Measurements from ENCODE around the gene KCNQ5.
"Not testable (repeated sequence)": the region's sequence is repeated elsewhere in the genome, so short reads cannot be mapped to it uniquely, and the experiment has no call there.

KCNQ5 gene

DNA sequence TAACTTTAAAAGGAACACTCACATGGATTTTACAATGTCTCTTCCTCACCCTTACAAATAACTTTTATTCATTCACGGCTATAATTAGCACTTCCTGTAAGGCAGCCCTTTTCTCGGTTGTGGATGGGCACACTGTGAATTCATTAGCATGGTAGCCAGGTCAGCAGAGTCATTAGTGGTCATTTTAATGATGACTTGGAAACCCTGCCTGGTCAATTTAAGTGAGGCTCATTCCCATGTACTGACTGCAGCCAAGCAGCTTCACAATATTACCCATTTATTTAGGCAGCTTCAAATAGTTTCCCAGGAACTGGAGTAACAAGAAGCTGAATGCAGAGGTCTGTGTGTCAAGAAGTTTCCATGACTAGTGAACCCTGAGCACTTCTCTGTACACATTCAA lies 354.6 kb downstream of the KCNQ5 start:
- no peak for FAIRE-seq
- DNase-seq (ENCODE audit: insufficient read length, low spot score) = no peak

- FAIRE-seq (no peak), DNase-seq (ENCODE audit: insufficient read length, low spot score) (no peak)
These were observed 355.2 kb downstream of the KCNQ5 start for GRCh38 chr6:72977114-72977513.

DNA sequence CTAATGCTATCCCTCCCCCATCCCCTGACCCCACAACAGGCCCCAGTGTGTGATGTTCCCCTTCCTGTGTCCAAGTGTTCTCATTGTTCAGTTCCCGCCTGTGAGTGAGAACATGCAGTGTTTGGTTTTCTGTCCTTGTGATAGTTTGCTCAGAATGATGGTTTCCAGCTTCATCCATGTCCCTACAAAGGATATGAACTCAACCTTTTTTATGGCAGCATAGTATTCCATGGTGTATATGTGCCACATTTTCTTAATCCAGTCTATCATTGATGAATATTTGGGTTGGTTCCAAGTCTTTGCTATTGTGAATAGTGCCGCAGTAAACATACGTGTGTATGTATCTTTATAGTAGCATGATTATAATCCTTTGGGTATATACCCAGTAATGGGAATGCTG lies 356.9 kb downstream of the KCNQ5 start:
- not testable (repeated sequence) for DNase-seq (ENCODE audit: insufficient read length, low spot score); FAIRE-seq

GRCh38 chr6:72984189-72984831 lies 362.4 kb downstream of the KCNQ5 start:
- FAIRE-seq; DNase-seq (ENCODE audit: insufficient read length, low spot score): not testable (repeated sequence)

DNA sequence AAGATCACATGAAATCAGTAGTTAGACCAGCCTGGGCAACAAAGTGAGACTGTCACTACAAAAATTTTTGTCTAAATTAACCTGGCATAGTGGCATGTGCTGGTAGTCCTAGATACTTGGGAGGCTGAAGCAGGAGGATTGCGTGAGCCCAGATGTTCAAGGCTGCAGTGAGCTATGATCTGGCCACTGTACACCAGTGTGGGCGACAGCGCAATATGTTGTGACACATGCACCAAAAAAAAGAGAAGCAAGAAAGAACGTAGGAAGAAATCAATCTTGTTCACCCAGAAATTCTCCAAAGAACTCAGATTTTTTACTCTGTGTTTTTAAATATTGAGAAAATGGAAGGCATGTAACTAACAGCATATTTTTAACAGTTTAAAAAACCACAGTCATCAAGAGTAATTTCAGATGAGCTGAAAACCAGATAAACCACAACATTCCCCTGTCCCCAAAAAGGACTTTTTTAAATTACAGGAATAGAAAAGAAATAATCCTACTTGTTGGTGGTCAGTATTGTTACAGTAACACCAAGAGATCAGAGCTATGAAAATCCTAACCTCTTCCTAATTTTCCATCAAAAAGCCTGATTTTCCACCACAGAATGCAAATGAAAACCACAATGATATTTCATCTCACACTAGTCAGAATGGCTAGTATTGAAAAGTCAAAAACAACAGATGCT lies 363.3 kb downstream of the KCNQ5 start:
- no peak for FAIRE-seq
- no peak for DNase-seq (ENCODE audit: insufficient read length, low spot score)

DNA sequence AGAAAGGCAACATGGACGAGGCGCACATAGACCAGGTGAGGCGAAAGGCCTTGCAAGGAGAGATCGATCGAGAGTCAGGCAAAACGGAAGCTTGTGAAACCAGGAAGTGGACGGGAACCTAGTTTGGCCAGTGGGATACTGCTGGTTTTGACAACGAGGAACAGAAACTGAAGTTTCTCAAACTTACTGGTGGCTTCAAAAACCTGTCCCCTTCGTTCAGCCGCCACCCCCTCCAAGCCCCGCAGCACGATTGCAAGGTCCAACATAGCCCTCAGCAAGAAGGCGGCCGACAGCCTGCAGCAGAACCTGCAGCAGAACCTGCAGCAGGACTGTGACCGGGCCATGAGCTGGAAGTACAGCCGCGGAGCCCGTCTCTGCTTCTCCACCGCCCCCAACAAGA lies 365.4 kb downstream of the KCNQ5 start:
- no peak for DNase-seq (ENCODE audit: insufficient read length, low spot score)
- FAIRE-seq = no peak

DNA sequence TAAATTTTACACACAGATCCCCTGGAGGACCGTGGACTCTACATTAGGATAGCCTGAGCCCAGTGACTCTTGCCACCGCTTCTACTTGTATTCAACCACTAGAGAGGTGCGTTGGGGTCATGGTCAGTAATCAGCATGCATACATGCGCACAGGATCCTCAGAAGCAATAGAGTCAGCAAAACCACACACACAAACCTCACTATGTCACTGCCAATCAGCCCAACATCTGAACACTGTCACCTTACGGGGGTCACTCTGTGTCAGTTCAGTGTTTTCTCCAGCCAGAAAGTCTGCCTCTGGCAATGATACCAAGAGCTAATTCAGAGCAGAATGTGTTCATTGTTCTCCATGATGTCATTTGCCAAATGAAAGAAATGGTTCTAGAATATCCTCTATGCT lies 378.1 kb downstream of the KCNQ5 start:
- FAIRE-seq (peak; percentile 51), DNase-seq (ENCODE audit: insufficient read length, low spot score) (no peak)

DNA sequence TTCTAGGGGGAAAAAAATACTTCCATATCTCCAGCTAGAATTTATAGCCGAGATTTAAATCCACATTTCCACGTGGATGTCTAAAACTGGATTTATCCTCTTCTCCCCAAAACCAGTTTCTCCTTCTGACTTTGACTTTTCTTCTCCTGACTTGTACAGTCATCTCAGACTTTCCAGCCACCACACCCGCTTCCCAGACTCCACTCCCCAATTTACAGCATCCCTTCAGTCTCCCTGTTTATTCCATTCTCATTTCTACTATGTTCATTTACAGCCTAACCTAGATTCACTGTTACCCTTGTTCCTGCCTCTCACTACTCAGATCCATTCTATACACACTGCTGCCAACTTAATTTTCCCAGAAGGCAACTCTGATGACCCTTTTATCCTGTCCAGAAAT lies 378.6 kb downstream of the KCNQ5 start:
- DNase-seq (ENCODE audit: insufficient read length, low spot score) (no peak), FAIRE-seq (no peak)

GRCh38 chr6:73002588-73002987 lies 380.7 kb downstream of the KCNQ5 start:
- DNase-seq (ENCODE audit: insufficient read length, low spot score) (no peak), FAIRE-seq (no peak)

GRCh38 chr6:73003302-73003701 lies 381.4 kb downstream of the KCNQ5 start:
- FAIRE-seq (no peak), DNase-seq (ENCODE audit: insufficient read length, low spot score) (no peak)

DNA sequence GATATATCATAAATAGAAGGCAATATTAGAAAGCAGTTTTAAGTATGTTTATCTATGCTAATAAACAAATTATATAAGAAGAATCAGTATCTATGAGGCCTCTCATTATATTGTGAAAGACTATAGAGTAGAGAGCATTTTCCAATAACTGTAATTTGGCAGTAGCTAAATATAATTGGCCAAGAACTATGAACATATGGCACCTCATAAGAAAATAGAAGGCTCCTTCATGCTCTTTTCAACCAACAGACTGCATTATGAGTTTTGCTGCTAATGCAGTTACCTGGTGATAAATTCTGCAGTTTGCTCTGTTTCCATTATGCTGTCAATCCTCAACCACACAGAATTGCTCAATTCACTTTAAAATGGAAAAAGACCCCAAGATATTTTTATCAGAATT lies 382.4 kb downstream of the KCNQ5 start:
- FAIRE-seq = no peak
- DNase-seq (ENCODE audit: insufficient read length, low spot score) = no peak

- FAIRE-seq (no peak), DNase-seq (ENCODE audit: insufficient read length, low spot score) (no peak)
These were observed 383.0 kb downstream of the KCNQ5 start for GRCh38 chr6:73004861-73005260.

GRCh38 chr6:73006146-73006545 lies 384.3 kb downstream of the KCNQ5 start:
- DNase-seq (ENCODE audit: insufficient read length, low spot score) (no peak), FAIRE-seq (no peak)

DNA sequence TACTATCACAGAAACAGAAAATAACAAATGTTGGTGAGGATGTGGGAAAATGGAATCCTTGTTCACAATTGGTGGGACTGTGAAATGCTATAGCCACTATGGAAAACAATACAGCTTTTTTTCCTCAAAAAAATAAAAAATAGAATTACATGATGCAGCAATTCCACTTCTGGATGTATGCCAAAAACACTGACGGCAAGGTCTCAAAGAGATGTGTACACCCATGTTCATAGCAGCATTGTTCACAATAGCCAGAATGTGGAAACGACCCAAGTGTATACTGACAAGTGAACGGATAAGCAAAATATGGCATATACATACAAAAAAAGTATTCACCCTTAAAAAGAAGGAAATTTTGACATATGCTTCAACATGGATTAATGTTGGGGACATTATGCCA lies 390.1 kb downstream of the KCNQ5 start:
- FAIRE-seq = no peak

GRCh38 chr6:73017476-73017875 lies 395.6 kb downstream of the KCNQ5 start:
- FAIRE-seq (no peak), DNase-seq (ENCODE audit: insufficient read length, low spot score) (no peak)

More for the DNA sequence above, 390.1 kb downstream of the KCNQ5 start:
- no peak for DNase-seq (ENCODE audit: insufficient read length, low spot score)

DNA sequence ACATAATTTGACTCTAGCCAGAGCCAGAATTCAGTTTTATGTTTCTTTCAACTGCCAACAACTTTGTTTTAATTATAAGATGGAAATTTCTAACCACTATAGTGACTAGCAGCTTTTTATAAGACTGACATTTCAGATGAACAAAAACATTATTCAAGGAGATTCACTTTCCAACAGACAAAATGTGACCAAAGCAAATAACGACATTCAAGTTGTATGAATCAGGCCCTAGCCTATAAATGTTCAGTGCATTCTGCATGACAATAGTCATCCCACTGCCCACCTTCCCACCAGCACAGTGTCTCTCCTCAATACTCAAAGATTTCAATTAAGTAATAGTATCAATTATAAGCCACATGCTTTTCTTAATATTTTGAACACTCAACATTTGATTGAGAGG lies 402.7 kb downstream of the KCNQ5 start:
- peak; percentile 9 for FAIRE-seq
- DNase-seq (ENCODE audit: insufficient read length, low spot score) = no peak

DNA sequence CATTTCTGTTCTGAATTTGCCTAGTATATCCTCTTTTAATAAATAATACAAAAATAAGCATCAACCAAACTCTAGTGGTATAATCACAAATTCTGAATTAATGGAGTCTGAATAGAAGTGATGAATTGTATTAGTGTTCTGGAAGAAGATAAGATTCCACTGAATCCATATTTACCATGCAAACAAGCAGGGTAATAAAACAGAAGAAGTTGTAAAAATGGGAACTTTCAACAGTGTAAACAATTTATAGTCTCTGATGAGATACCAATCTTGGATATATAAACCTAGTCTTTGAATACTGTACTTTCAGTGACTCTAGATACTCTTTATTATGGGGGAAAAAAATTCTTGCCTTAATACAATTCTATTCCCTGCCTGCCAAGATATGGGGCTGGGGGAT lies 405.8 kb downstream of the KCNQ5 start:
- FAIRE-seq (no peak), DNase-seq (ENCODE audit: insufficient read length, low spot score) (no peak)

DNA sequence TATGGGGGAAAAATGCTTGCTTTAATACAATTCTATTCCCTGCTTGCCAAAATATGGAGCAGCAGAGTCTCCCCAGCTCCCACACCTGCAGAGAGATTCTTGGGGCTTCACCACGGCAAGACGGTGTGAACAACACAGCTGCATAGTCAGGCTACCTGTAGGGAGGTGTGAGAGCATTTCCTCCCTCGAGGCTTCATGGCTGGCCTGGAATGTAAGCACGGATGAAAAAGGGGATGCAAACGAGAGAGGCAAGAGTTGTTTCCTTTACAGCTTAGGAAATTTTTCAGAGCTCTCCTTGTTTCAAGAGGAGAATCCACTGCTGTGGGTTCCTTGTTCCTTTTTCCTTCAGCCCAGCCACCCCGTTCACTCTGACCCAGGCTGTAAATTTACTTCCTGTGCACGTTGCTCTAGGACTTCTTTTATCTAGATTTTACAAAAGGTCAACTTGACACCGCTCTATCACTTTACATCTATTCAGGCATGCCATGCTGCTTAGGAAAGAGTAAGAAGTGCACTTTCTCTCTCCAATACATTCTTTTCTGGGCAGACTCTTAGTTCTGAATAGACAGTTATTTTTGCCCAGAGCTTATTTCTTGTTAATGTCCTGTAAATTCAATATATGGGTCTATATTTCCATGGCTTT lies 406.4 kb downstream of the KCNQ5 start:
- FAIRE-seq (no peak), DNase-seq (ENCODE audit: insufficient read length, low spot score) (no peak)

DNA sequence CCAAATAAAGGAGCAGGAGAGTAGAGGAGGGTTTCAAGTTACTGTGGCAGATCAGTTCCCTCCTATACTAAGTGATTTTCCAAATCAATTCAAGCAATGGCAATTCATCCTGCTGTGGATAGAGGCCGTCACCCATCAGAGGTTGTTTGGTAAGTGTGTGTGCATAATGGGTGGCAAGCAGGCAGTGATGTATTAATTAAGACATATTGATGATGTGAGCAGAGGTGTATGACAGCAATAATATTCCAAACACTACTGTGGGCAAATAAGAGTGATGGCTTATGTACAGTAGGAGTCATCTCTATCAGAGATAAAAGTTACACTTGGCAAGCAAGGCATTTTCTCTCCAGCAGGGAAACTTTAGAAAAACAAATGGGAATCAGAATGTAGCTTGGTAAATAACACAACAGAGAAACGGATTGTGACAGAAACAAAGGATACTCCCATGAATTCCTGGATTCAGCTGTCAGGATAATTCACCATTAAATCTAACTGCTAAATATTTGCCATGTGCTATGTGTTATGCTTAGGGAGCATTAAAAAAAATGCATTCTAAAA lies 407.1 kb downstream of the KCNQ5 start:
- no peak for DNase-seq (ENCODE audit: insufficient read length, low spot score)

GRCh38 chr6:73030257-73030656 lies 408.4 kb downstream of the KCNQ5 start:
- DNase-seq (ENCODE audit: insufficient read length, low spot score) (no peak), FAIRE-seq (no peak)

More for the DNA sequence above, 407.1 kb downstream of the KCNQ5 start:
- FAIRE-seq = peak; percentile 67
